ENCODE measurements around the gene CELF4.

GRCh38 chr18:37486848-37487247 lies 78.8 kb downstream of the CELF4 start:
- TF ChIP-seq CTCF (IDR thresholded peaks at IDR 0.05; ENCODE audit: insufficient read depth, low read length) (no peak), GABPA (IDR thresholded peaks at IDR 0.05; ENCODE audit: low read depth) (no peak), POLR2AphosphoS5 (IDR thresholded peaks at IDR 0.05; ENCODE audit: low read depth) (no peak), REST (IDR thresholded peaks at IDR 0.05; ENCODE audit: insufficient replicate concordance, low read depth) (no peak)
